ENCODE data around the gene EML4.

- TF ChIP-seq CTCF (IDR thresholded peaks at IDR 0.05) (no peak), POLR2A (IDR thresholded peaks at IDR 0.05) (no peak)
These were observed 845 bp downstream of the EML4 start for GRCh38 chr2:42169874-42170521.

All from adrenal gland (tissue), 5 donors.